CD4-positive, alpha-beta T cell treated with Interleukin-2 at 100 ng/mL for 4 hours (primary cell): ENCODE data around the gene FAM240A.

Source experiments
- DNase-seq: peaks from one replicate; pipeline ENCODE4 v3.0.0-alpha.2; 2020; ENCODE audit warnings: low spot score

FAM240A gene

GRCh38 chr3:46626039-46626438 lies 13.7 kb downstream of the FAM240A start:
- DNase-seq: no peak

DNA sequence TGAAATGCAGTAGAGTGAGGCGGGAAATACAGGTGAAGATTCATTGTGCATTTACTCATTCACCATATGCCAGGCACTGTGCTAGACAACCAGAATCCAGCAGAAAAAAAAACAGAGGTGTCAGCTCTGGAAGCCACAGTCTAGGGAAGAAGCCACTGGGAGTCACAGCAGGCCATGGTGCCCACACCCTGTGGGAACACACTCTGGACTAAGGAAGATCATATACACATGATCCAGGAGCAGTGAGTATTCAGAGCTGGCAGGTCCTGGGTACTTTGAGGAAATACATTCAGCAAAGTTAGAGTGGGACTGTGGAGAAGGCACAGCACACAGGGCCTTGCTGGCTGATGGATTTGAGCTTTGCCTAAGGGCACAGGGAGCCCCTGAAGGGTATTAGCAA lies 14.8 kb downstream of the FAM240A start:
- no peak for DNase-seq

- DNase-seq: no peak
Measured at GRCh38 chr3:46628901-46629369, 16.6 kb downstream of the FAM240A start.

- peak; percentile 73 for DNase-seq
Measured at GRCh38 chr3:46629551-46630517, 17.5 kb downstream of the FAM240A start.

GRCh38 chr3:46632792-46633191 lies 20.5 kb downstream of the FAM240A start:
- DNase-seq: no peak

GRCh38 chr3:46634856-46635255 lies 22.5 kb downstream of the FAM240A start:
- DNase-seq: no peak

DNA sequence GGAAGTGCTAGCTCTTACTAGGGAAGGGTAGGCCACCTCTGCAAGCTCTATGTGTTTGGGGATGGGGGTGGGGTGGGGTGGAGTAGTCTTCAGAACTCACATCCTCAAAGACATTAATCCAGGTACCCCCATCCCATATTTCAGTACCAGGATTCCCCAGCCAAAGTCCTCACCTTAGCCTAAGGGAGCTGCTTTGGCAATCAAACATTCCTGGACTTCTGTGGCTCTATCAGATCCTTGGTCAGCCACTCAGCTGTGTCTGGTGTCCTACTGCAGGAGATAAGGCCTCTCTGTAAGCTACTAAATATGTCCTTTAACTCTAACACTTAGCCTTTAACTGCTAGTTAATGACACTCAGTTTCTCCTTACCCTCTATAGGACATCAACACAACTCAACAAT lies 26.9 kb downstream of the FAM240A start:
- DNase-seq: no peak

DNA sequence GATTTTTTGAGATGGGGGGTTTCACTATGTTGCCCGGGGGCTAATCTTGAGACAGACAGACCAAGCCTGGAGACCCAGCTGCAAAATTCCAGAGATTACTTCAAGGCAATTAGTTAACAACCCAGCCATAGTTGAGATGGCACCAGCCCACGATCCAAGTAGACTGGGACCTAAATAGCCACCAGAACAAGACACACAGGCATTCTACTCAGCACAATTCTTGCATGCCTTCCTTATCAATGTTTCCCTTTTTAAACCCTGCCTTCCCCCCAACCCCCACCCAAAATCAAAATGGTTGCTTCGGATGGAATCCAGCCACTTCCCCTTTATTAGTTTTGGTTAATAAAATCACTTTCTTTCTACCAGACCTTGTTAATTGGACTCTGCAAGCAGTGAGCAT lies 28.6 kb downstream of the FAM240A start:
- no peak for DNase-seq

DNA sequence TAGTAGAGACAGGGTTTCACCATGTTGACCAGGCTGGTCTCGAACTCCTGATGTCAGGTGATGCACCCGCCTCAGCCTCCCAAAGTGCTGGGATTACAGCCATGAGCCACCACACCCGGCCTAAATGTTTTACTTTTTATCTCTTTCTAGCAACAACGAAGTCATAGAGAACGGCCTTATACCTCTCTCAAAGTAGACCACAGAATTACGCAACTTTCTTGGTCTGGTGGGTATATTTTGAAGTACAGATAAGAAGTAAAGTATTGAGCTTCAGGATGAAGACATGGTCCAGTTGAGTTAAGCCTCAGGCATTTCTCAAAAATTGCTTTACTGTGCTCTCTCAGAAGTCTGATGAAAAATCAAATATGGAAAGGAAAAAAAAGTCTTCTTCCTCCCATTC lies 30.6 kb downstream of the FAM240A start:
- DNase-seq: no peak

DNA sequence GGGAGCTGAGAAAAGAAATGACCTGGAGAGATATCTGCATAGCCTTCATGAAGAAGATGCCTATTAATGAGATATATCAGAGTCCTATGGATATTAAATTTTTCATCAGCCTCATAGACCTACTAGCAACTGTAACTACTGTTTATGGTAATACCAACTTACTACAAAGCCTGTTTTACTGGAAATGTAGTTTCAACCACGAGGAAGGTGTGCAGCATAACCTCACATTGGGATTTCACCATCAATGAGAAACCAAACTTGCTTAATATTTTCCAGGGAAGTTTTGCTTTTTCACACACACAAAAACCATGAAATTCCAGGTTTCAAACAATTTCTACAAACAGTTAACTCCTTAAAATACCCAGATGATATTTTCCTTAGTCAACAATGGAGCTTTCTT lies 31.4 kb downstream of the FAM240A start:
- no peak for DNase-seq

DNA sequence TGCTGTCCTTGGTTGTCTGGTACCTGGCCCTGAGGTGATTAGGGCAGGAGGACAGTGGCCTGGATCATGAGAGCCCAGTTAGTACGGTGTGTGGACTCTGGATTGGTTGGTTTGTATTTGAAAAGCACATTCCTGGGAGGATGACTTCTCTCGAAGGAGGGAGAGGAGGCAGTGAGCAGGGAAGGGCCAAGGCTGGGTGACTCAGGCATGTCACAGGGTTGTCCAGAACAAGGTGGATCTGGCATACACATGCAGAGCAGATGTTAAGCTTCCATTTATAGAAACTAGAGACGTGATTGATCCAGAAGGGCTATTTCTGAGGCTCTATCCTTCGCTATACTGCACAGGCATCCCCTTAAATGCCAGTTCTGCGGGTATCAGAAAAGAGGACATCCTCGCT lies 34.4 kb downstream of the FAM240A start:
- DNase-seq: no peak

- no peak for DNase-seq
Measured at GRCh38 chr3:46648096-46648495, 35.8 kb downstream of the FAM240A start.

DNA sequence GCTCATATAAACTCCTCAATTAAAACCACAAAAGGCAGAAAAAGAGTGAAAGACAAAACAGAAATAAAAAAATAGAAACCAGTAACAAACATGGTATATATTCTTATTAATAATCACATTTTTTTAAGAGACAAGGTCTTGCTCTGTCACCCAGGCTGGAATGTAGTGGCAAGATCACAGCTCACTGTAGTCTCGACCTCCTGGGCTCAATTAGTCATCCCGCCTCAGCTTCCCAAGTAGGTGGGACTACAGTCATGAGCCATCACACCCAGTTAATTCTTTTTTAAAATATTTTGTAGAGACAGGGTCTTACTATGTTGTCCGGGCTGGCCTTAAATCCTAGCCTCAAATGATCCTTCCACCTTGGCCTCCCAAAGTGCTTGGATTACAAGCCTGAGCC lies 37.1 kb downstream of the FAM240A start:
- no peak for DNase-seq

- no peak for DNase-seq
Measured at GRCh38 chr3:46651084-46651483, 38.8 kb downstream of the FAM240A start.

DNA sequence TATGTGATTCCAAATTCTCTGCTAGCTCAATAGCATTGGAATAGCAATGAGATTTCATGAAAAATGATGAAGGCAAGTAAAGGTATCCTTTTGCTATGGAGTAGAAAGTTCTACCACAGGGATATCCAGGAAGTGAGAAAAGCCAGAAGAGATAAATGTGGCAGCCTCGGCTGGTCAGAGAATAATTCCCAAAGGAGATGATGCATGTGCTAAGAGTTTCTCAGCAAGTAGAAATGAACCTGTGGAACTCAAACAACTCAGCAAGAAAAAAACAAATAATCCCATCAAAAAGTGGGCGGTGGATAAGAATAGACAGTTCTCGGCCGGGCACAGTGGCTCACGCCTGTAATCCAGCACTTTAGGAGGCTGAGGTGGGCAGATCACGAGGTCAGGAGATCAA lies 42.9 kb downstream of the FAM240A start:
- no peak for DNase-seq

DNA sequence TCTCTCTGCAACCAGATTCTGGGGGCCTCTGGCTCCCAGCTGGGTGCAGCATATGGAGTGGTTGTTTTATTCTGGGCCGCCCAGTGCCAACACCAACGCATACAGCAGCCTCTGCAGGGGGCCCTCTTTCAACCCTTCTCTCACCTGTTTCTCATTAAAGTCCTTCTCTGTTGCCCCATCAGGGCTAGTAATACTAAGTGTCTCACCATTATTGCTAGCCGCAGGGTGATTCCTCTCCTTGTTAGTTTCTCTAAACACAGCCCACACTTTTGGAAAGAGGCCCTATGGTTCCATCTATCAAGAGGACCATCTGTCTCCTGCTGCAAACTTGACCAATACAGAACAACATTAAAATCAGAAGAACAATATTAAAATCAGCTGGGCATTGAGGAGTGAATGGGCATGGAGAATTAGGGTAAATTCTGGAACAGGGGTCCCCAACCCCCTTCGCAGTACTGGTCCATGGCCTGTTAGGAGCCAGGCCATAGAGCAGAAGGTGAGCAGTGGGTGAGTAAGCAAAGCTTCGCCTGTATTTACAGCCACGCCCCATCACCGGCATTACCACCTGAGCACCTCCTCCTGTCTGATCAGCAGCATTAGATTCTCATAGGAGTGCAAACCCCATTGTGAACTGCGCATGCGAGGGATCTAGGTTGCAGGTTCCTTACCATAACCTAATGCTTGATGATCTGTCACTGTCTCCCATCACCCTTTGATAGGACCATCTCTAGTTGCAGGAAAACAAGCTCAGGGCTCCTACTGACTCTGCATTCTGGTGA lies 44.6 kb downstream of the FAM240A start:
- DNase-seq: no peak

GRCh38 chr3:46659285-46659684 lies 47.0 kb downstream of the FAM240A start:
- no peak for DNase-seq

GRCh38 chr3:46660003-46660402 lies 47.7 kb downstream of the FAM240A start:
- DNase-seq: no peak

DNA sequence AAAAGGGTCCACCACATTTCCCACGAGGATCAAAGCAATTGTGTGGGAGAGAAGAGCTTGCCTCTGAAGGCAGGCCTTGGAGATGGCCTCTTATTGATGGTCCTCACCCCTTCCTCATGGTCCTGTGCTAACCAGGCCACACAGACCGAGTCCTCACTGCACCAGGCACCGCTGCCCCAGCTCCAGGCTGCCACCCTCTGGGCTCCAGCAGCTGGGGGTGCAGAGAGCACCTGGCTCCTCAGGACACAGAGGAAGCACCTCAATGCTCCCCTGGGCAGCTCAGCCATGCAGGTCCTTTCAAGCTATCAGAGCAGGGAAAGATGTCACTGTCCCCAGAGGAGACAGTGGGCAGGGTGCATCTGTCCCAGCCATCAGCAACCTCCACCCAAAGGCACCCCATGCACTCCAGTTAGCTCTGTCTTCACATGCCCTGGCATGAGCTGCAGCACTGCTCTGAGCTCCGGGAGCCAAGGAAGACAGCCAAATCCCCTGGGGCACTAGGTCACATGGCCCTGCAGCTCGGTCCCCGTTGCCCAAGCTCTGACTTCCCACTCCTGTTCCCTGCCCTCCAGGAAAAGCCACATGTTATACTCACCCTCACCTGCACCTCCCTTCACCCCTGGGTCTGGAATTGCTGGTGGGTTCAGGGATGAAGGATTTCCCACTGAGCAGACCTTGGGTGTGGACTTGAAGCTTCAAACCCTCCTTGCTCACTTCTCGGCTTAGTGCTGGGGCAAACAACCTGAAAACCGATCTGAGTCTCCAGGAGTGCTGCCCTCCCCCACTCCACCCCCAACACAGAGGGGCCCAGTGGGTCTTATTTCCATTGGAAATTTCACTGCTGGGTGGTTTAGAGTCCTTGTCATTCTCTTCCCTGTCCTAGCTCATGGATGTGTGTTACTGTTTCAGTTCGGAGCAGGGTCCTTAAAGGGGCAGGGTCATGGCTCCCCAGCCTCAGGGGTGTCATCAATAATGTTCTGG lies 48.5 kb downstream of the FAM240A start:
- no peak for DNase-seq

DNA sequence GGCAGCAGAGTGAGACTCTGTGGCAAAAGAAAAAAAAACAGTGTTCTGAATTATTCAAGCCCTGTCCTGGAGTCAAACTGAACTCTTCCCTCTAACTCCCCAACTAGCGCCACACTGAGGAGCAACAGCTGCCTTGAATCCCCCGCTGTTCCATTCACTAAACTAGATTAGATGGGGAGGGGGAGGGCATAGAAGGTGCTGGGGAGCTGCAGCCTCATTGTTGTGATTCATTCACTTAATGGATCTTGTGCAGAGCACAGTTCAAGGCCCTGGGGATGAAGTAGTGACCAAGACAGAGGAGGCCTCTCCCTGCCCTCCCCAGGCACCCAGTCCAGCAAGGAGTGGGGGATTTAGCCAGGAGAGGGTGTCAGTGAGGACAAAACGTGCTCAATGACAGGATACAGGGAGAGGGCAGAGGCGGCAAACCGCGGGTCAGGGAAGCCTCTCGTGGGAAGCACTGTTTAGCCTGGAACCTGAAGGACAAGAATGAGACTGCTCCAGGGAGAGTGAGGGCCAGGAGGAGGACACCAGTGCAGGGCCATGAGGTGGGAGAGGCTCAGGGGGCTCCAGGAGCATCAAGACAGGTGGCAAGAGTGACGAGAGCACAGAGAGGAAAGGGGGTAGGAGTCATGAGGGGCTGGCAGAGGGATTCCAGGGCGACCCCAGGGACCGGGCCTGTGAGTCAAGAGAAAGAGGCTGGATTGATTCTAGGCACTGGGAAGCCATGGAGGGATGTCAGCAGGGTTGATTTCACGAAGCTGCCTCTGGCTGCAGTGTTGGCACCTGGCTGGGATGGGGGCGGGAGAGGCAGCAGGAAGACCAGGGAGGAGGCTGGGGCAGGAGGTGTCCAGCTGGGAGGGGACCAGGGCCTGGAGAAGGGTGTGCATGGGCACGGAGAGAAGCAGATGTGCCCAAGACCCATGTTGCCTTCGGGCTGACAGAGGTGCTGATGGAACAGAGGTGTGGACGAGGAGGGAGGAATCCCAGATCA lies 49.7 kb downstream of the FAM240A start:
- DNase-seq: no peak
